Measurements from ENCODE around the gene BMP6. TPM values are rescaled to one million over a fixed set of nuclear protein-coding genes. Genes with fewer than 3 reads are reported as not detected.

Gene BMP6
- total RNA-seq, 1 experiment from 2014 or later = not detected

GRCh38 chr6:7878401-7878964 lies 152.6 kb downstream of the BMP6 start:
- POLR2A ChIA-PET (ENCODE audit: unreplicated experiment) = no interaction called here
- CTCF ChIA-PET = no interaction called here

GRCh38 chr6:7879043-7879442 lies 153.1 kb downstream of the BMP6 start:
- Histone ChIP-seq H3F3A (ENCODE audit: insufficient read depth, low read depth) (no peaks in the 10 kb centered on the region), H3K9me2 (ENCODE audit: insufficient read depth) (no peaks in the 10 kb centered on the region), H3K27ac (no peak overlapping the region), H3K27me3 (ENCODE audit: insufficient read depth, low read depth) (no peaks in the 10 kb centered on the region), H3K36me3 (ENCODE audit: low read depth) (no peaks in the 10 kb centered on the region), H3K4me1 (replicated peaks; ENCODE audit: insufficient read depth) (no peaks in the 10 kb centered on the region), H2AFZ (no peak overlapping the region), H3K79me2 (ENCODE audit: low read depth) (no peaks in the 10 kb centered on the region), H4K20me1 (ENCODE audit: insufficient read depth) (no peaks in the 10 kb centered on the region), H3K9me3 (ENCODE audit: insufficient read depth, low read depth) (no peaks in the 10 kb centered on the region), H3K4me3 (no peak overlapping the region), H3K4me2 (no peak overlapping the region)
- no TSS peak for BruUV-seq (replicated peaks)
- TF ChIP-seq EZH2 (IDR thresholded peaks at IDR 0.05; ENCODE audit: low read depth) (no peak), CTCF (conservative IDR thresholded peaks at IDR 0.05) (no peak)
- POLR2A ChIA-PET (ENCODE audit: unreplicated experiment) = no interaction called here
- CTCF ChIA-PET = no interaction called here
- no peak for DNase-seq
- intact Hi-C loops (cut with micrococcal nuclease; ENCODE audit: unreplicated experiment) = no loop called here

More at GRCh38 chr6:7878401-7878964, 152.6 kb downstream of the BMP6 start:
- H4K20me1 ChIP-seq (ENCODE audit: insufficient read depth) = no peaks in the 10 kb centered on the region
- no peaks in the 10 kb centered on the region for H3K9me3 ChIP-seq (ENCODE audit: insufficient read depth, low read depth)
- H3K27me3 ChIP-seq (ENCODE audit: insufficient read depth, low read depth) = no peaks in the 10 kb centered on the region
- H3K4me3 ChIP-seq = no peak overlapping the region
- H3F3A ChIP-seq (ENCODE audit: insufficient read depth, low read depth) = no peaks in the 10 kb centered on the region
- TF ChIP-seq CTCF (conservative IDR thresholded peaks at IDR 0.05) (no peak), EZH2 (IDR thresholded peaks at IDR 0.05; ENCODE audit: low read depth) (no peak)
- intact Hi-C loops (cut with micrococcal nuclease; ENCODE audit: unreplicated experiment) = no loop called here
- BruUV-seq (replicated peaks) = no TSS peak
- H3K36me3 ChIP-seq (ENCODE audit: low read depth) = no peaks in the 10 kb centered on the region
- no peaks in the 10 kb centered on the region for H3K9me2 ChIP-seq (ENCODE audit: insufficient read depth)
- no peak overlapping the region for H3K4me2 ChIP-seq
- no peak overlapping the region for H3K27ac ChIP-seq
- no peak overlapping the region for H2AFZ ChIP-seq
- no peak for DNase-seq
- H3K4me1 ChIP-seq (replicated peaks; ENCODE audit: insufficient read depth) = no peaks in the 10 kb centered on the region
- no peaks in the 10 kb centered on the region for H3K79me2 ChIP-seq (ENCODE audit: low read depth)

GRCh38 chr6:7879579-7879978 lies 153.7 kb downstream of the BMP6 start:
- H2AFZ ChIP-seq = no peak overlapping the region
- no peak overlapping the region for H3K4me2 ChIP-seq
- POLR2A ChIA-PET (ENCODE audit: unreplicated experiment) = no interaction called here
- CTCF ChIA-PET = no interaction called here
- H3K9me2 ChIP-seq (ENCODE audit: insufficient read depth) = no peaks in the 10 kb centered on the region
- intact Hi-C loops (cut with micrococcal nuclease; ENCODE audit: unreplicated experiment) = no loop called here
- no peaks in the 10 kb centered on the region for H3K27me3 ChIP-seq (ENCODE audit: insufficient read depth, low read depth)
- no peaks in the 10 kb centered on the region for H3K9me3 ChIP-seq (ENCODE audit: insufficient read depth, low read depth)
- H3K4me3 ChIP-seq = no peak overlapping the region
- H3F3A ChIP-seq (ENCODE audit: insufficient read depth, low read depth) = no peaks in the 10 kb centered on the region
- no peaks in the 10 kb centered on the region for H4K20me1 ChIP-seq (ENCODE audit: insufficient read depth)
- no peak overlapping the region for H3K27ac ChIP-seq
- H3K36me3 ChIP-seq (ENCODE audit: low read depth) = no peaks in the 10 kb centered on the region
- DNase-seq = no peak
- BruUV-seq (replicated peaks) = no TSS peak
- no peak for TF ChIP-seq EZH2 (IDR thresholded peaks at IDR 0.05; ENCODE audit: low read depth)
- no peak for TF ChIP-seq CTCF (conservative IDR thresholded peaks at IDR 0.05)
- no peaks in the 10 kb centered on the region for H3K4me1 ChIP-seq (replicated peaks; ENCODE audit: insufficient read depth)
- H3K79me2 ChIP-seq (ENCODE audit: low read depth) = no peaks in the 10 kb centered on the region
